CD1c-positive myeloid dendritic cell (primary cell): Measurements from ENCODE around the gene DICER1.

Experiments
- DNase-seq: peaks from one replicate; pipeline ENCODE4 v3.0.0-alpha.2; 2016; ENCODE audit errors: extremely low spot score

DICER1 gene

DNA sequence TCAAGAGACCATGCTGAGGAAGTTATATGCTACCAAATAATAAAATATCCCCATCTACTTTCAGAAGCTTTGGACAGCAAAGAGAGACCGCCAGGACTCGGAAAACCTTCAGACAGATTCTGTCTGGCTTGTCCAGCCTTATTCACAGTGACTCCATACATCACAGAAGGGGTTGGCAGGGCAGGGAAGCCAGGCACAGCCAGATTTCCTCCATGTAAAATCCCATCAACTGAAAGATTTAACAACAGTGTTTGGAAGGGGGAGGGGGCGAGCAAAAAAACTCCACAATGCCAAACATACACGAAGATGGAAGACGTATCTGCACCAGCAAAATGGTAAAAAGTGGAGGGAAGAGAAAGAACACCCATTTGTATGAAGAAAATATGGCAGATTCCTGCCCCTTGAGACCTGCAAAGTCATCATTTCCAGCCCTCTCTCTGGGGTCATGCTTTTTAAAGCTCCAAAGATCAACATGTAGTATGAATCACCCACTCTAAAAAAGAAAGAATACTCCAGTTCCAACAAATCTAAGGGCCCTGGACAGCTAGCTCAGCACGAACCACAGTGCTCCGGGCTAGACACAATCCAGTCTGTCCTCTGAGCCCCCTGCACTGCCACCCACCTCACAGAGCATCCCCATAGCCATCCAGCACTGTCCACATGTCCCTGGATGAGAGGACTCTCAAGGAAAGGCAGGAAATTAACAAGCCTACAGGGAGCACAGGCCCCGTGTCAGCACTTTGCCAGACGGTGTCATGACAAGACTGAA lies 116.4 kb downstream of the DICER1 start:
- DNase-seq = no peak

DNA sequence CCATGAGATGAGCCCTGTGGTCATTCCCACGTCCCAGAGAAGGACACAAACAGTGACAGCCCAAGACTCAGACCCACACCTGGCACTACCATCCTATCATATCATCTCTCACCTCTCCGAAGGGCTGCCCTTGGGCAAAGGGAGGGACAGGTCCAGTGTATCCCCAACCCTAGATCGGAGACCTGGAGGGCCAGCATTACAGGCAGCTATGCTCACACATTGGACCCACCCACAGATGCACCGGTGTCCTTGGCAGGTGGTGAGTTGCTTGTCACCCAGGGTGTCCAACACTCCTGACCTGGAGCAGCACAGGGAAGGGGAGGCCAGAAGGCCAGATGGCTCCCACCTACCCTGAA lies 117.4 kb downstream of the DICER1 start:
- no peak for DNase-seq

DNA sequence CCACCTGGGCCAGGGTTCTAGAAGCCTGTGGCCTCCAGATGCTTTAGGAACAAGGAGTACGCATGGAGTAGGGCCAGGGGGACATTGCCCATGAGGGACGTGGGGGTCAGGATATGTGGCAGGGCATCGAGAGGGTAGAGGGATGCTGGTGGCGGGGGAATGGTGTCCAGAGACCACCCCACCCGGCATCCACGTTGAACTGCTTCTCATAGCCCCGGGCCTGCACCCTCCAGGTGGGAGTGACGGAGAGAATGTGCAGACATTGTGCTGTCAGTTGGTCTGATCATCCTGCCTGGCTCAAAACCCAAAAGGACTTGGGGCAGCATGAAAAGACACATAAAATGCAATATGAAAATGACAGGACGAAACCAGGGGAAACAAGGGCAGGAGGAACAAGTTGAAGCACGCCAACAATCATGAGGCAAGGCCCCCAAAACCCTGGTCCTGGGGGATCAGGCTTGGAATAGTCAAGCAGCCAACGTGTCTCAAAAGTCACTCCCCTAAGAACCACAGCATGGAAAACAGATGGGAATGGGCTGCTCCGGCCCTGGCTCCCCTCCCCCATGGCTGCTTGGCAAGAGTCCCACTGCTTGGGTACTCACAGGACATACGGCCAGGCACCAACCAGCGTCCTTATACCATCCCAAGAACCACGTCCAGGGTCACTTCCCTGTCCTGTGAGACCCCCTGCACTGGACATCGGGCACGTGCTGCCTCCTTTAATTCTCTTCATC lies 117.9 kb downstream of the DICER1 start:
- no peak for DNase-seq

DNA sequence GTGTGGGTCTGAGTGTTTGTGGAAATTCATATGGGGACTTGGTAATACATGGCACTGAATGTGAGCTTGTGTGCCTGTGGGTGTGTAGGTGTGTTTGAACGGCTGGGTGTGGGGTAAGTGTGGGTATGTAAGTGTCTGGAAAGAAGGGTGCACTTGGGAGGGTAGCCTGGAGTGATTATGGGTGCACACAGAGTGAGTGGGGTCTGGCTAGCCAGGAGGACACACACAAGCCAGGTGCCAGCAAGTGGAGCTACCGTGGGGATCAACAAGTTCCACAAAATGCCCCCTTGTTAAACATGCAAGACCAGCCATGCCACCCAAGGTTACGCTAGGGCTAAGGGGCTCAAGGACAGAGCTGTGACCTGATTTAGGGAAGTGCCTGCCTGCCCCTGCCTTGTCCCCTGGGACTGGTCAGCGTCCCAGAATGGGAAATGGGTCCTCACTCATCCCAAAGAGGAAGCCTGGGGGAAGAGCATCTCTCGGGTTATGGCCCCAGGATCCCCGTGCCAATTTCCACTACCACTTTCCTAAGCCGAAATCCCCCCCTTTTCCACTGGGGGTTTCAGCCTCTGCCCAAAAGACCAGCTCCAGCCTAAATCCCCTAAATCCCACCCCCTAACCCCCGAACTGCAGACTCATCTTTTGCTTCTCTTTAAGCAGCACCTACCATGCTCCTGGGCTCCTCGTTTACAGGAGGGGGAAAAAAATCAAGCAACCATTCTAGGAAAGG lies 118.6 kb downstream of the DICER1 start:
- no peak for DNase-seq

DNA sequence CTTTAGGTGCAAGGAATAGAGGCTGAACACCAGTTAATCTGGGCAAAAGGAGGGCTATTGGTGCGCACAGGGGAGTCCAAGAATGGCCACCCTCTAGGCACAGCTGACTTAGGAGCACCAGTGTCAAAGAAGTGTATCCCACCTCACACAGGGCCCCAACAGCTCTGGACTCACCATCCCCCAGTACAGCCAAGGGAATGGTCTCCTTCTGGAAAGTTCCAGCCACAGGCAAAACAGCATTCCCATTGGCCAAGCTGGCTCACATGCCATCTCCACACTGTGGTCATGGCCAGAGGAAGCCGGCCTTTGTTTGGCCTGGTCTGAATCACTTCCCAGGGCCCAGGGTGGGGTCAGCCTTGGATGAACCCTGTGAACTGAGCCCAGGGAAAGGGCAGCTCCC lies 120.1 kb downstream of the DICER1 start:
- DNase-seq = no peak
